ENCODE results near the gene AKT3. TPM values are rescaled to one million over a fixed set of nuclear protein-coding genes. Genes with fewer than 3 reads are reported as not detected.
A peak's percentile ranks its signal among the peaks of the same experiment; 100 is the strongest.

Gene AKT3
- total RNA-seq, 8 experiments from 2014 or later, result 7.7 to 99.3 (median 63.8) TPM

DNA sequence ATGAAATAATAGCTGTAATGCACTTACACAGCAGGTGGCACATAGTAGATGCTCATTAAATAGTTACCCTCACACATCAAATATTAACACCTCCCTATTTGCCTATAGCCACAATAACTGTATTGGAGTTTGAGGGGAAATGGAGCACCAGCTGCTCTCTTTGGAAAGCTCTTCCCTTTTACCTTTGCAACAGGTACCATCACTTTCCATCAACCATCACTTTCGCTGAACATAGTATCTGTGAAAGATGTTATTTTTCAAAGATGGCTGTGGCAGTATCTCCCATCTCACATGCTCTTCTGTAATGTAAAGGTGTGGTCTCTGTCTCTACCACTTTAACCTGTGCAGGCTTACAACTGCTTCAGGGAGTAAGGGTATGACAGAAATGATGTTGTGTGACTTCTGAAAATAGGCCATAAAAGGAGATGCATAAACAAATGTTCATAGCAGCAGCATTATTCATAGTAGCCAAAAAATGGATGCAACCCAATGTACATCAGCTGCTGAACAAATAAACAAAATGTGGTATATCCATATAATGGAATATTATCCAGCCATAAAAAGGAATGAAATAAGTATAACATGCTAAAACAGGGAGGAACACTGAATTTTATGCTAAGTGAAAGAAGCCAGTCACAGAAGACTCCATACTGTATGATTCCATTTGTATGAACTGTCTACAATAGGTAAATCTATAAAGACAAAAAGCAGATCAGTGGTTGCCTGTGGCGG lies 288.3 kb downstream of the AKT3 start:
- in situ Hi-C loops (cut with MboI; ENCODE audit: low pct_unique_long_range_greater_than_20kb in 2 of 9, low sequenced_read_pairs in 9 of 9, unreplicated experiment in 9 of 9), result no loop called here
- WGBS, 10 experiments, result 83 to 100% (median 100%) methylated on average over 1 to 2 of the region's 2 CpGs; no CpG with 5 or more reads in 1 of the 10 experiments
- Histone ChIP-seq H3K4me3 (no peak overlapping the region), H3K4me1 (replicated peaks in 1 of 2) (no peaks in the 10 kb centered on the region), H3K27ac (no peak overlapping the region)
- no peak for ATAC-seq (replicated peaks in 6 of 8)

DNA sequence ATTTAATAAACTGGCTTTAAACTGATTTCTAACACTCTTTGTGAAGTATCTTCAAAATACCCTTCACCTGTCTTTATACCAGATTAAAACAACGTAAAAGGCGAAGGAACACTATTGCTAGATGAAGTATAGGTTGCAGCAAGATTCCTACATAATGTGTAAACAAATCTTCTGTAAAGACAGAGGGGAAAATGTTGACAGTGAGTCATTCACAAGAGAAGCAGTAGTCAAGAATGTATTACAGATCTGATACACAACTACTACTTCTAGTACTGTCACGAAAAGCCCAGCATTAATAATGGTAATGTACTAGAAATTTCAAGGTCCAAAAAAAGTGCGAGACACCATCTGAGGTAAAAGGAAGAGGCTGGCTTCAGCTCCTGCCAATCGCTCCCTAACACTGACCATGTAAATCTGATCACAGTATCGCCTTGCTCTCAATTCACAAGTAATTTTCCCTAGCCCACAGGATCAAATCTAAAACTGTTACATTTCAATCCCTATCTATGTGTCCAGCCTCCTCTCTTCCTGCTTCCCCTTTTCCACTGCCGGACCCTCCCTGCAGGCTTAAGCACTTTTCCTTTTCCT lies 290.4 kb downstream of the AKT3 start:
- WGBS, 10 experiments, result 58 to 100% (median 87%) methylated on average over 2 to 6 of the region's 7 CpGs
- peak in 1 of 8 experiments; percentile 41 for ATAC-seq (replicated peaks in 6 of 8)
- Histone ChIP-seq H3K4me1 (replicated peaks in 1 of 2) (no peaks in the 10 kb centered on the region), H3K27ac (no peak overlapping the region), H3K4me3 (no peak overlapping the region)
- in situ Hi-C loops (cut with MboI; ENCODE audit: low pct_unique_long_range_greater_than_20kb in 2 of 9, low sequenced_read_pairs in 9 of 9, unreplicated experiment in 9 of 9), result no loop called here

DNA sequence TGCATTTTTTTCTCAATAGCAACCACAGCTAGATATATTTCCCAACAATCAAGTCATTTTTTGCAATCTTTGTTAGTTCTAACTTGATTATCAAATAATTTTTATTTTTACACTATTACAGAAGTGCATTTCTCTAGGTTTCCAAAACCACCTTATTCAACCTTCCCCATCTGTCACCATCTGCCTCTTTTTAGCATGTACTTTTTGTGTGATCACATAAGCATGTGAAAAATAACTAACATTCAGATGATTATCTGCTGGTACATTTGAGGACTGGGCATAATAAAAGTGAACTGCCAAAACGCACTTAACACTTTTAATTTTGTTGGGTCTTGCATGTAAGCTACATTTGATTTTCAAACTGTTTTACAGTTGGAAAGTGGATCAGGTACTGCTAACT lies 291.5 kb downstream of the AKT3 start:
- Histone ChIP-seq H3K4me3 (no peak overlapping the region), H3K27ac (no peak overlapping the region), H3K4me1 (replicated peaks in 1 of 2) (no peaks in the 10 kb centered on the region)
- in situ Hi-C loops (cut with MboI; ENCODE audit: low pct_unique_long_range_greater_than_20kb in 2 of 9, low sequenced_read_pairs in 9 of 9, unreplicated experiment in 9 of 9), result no loop called here
- WGBS, 10 experiments, result 62 to 100% (median 80%) methylated on average over 1 of the region's 1 CpG; no CpG with 5 or more reads in 3 of the 10 experiments
- ATAC-seq (replicated peaks in 6 of 8), result no peak

DNA sequence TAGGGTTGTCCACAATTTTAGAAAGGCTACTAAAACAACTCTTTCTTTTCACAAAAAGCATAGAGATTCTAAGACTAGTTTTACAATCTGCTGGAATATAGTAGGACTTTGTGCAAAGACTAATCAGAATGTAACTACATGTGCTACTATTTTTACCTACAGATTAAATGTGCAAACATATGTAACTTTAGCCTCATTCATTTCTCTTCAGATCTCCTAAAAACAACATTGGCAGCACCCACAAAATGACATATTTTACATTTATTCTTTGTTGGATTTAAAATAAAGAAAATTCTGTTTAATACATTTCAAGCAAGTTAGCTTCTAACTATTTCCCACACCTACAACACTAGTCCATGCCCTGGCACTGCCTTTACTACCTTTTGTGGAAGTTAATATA lies 292.2 kb downstream of the AKT3 start:
- Histone ChIP-seq H3K4me3 (no peak overlapping the region), H3K27ac (no peak overlapping the region), H3K4me1 (replicated peaks in 1 of 2) (no peaks in the 10 kb centered on the region)
- no peak for ATAC-seq (replicated peaks in 6 of 8)
- in situ Hi-C loops (cut with MboI; ENCODE audit: low pct_unique_long_range_greater_than_20kb in 2 of 9, low sequenced_read_pairs in 9 of 9, unreplicated experiment in 9 of 9), result no loop called here

DNA sequence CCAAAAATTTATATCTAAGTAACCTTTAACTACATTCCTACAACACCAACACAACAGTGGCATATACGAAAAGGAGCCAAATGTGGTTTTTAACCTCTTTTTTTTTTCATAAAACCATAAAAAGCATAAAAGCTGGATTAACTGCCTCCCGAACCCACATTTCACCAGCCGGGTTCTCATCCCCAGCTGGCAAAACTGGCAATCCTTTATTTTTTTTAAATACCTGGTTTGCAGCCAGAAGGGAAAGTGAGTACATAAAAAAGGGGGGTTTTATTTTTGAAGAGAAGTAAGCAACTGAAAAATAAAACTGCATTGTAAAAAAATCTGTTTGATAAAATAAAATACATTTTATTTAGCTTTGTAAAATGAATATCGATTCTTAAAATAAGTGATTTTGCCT lies 295.4 kb downstream of the AKT3 start:
- Histone ChIP-seq H3K4me1 (replicated peaks in 1 of 2) (no peaks in the 10 kb centered on the region), H3K27ac (no peak overlapping the region), H3K4me3 (no peak overlapping the region)
- WGBS, 10 experiments, result 84 to 100% (median 94%) methylated on average over 2 to 4 of the region's 4 CpGs
- in situ Hi-C loops (cut with MboI; ENCODE audit: low pct_unique_long_range_greater_than_20kb in 2 of 9, low sequenced_read_pairs in 9 of 9, unreplicated experiment in 9 of 9), result no loop called here
- ATAC-seq (replicated peaks in 6 of 8), result no peak

DNA sequence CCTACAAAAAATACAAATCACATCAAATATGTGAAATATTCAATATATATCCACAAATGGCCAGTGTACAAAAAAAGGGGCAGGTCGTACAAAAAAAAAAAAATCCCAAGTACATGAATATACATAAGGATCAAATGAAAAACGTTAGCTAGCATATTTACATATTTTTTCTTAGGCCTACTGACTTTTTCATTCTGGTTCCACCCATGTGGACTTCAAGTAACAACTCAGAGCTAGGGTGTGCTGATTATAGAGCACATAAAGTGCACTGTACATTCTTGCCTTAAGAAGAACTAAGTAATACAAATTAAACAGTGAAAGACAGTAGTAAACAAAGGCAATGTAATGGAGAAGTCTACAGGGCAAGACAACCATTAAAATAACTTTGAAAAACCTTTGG lies 297.0 kb downstream of the AKT3 start:
- ATAC-seq (replicated peaks in 6 of 8), result peak in 3 of 8 experiments; percentile 67 to 92 (median 80)
- no peaks in the 10 kb centered on the region for H3K4me1 ChIP-seq (replicated peaks in 1 of 2)
- H3K4me3 ChIP-seq, result no peak overlapping the region
- 0 to 100% (median 61%) methylated on average over 2 of the region's 2 CpGs for WGBS, 10 experiments
- no peak overlapping the region for H3K27ac ChIP-seq
- in situ Hi-C loops (cut with MboI; ENCODE audit: low pct_unique_long_range_greater_than_20kb in 2 of 9, low sequenced_read_pairs in 9 of 9, unreplicated experiment in 9 of 9), result no loop called here

DNA sequence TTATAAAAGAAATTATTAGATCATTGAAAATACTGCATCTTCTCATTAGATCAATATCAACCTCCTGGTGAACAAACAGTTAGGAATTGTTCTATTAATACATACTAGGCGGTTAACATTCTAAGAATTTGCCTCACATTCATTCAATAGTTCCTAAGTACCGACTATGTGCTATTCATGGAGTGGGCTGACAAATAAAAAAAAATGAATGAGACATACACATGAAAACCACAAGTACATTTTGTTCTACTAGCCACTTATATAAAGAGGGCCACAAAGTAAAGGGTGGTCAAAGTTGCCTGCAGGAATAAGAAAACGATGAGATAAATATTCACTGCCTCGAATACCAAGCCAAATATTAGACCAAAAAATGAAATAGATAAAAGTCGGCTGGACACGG lies 299.8 kb downstream of the AKT3 start:
- H3K4me3 ChIP-seq, result no peak overlapping the region
- H3K4me1 ChIP-seq (replicated peaks in 1 of 2), result no peaks in the 10 kb centered on the region
- WGBS, 10 experiments, result 40 to 99% (median 94%) methylated on average over 2 to 6 of the region's 6 CpGs
- no peak overlapping the region for H3K27ac ChIP-seq
- ATAC-seq (replicated peaks in 6 of 8), result no peak
- in situ Hi-C loops (cut with MboI; ENCODE audit: low pct_unique_long_range_greater_than_20kb in 2 of 9, low sequenced_read_pairs in 9 of 9, unreplicated experiment in 9 of 9), result no loop called here

DNA sequence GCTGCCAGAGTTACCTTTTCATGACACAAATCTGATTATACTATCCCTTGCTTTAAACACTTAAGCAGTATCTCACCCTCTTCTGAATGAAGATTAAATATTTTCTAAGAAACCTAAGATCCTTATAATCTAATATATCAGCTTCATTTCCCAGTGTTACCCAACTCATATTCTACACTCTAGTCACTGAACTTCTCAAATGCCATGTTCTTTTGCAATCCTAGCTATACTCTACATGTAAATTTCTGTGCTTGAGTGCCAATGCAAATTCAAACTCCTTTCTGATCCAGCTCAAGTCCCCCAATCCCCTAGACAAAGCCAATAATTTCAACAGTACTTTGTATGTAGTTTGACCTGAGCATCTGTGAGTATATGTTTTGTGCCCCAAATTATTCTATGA lies 300.3 kb downstream of the AKT3 start:
- H3K4me3 ChIP-seq, result no peak overlapping the region
- H3K27ac ChIP-seq, result no peak overlapping the region
- ATAC-seq (replicated peaks in 6 of 8), result peak in 1 of 8 experiments; percentile 55
- H3K4me1 ChIP-seq (replicated peaks in 1 of 2), result no peaks in the 10 kb centered on the region
- in situ Hi-C loops (cut with MboI; ENCODE audit: low pct_unique_long_range_greater_than_20kb in 2 of 9, low sequenced_read_pairs in 9 of 9, unreplicated experiment in 9 of 9), result no loop called here

DNA sequence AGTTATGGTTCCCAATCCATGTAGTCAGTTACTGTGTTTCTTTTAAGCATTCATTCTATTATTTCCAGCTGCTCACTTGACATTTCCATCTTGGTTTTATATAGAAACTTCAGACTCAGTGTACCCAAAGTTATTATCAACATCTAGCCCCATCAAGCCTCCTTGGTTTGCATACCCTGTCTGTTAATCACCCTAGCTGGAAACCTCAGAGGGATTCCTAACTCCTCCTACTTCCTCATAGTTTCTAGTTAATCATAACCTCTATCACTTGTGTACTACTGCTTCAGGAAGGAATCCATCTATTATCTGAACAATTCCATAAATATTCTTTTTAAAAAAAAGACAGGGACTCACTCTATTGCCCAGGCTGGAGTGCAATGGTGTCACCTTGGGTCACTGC lies 300.9 kb downstream of the AKT3 start:
- no peak for ATAC-seq (replicated peaks in 6 of 8)
- H3K27ac ChIP-seq, result no peak overlapping the region
- in situ Hi-C loops (cut with MboI; ENCODE audit: low pct_unique_long_range_greater_than_20kb in 2 of 9, low sequenced_read_pairs in 9 of 9, unreplicated experiment in 9 of 9), result no loop called here
- H3K4me1 ChIP-seq (replicated peaks in 1 of 2), result no peaks in the 10 kb centered on the region
- H3K4me3 ChIP-seq, result no peak overlapping the region

DNA sequence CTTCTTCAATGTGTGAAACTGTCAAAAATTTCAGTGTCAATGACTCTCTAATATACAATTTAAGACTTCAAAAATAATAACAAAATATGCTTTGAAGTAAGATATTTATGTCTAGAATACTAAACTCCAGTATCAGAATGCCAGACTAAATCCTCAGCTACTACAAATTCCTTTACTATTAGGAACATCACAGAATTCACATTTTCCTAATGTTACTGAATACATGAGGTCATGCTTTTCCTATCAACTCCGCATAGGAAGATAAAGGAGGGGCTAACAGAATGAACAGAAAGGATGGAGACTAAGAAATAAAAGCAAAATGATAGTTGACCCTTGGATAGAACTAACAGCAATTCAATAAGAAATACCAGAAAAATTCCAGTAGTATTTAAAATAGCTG lies 301.5 kb downstream of the AKT3 start:
- in situ Hi-C loops (cut with MboI; ENCODE audit: low pct_unique_long_range_greater_than_20kb in 2 of 9, low sequenced_read_pairs in 9 of 9, unreplicated experiment in 9 of 9), result no loop called here
- no peaks in the 10 kb centered on the region for H3K4me1 ChIP-seq (replicated peaks in 1 of 2)
- H3K4me3 ChIP-seq, result no peak overlapping the region
- WGBS, 10 experiments, result 94 to 100% (median 100%) methylated on average over 1 of the region's 1 CpG; no CpG with 5 or more reads in 2 of the 10 experiments
- H3K27ac ChIP-seq, result no peak overlapping the region
- no peak for ATAC-seq (replicated peaks in 6 of 8)

DNA sequence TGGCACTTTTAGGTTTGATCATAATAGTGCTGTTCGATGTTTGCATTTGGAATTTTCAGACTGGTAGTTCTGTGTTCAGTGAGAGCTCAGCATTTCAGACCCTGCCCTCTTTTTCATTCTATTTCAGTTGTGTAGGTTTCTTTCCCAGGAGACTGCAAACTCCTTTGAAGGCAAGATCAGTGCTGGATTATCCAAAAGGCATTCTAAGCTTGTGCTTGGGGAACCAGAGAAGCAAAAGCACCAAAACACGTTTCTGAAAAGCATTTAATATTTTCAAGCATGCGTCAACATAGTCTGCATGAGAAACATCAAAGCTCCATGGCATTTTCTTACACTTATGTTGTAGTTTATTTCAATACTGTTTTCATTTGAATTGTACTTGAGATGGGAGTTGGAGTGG lies 302.2 kb downstream of the AKT3 start:
- H3K27ac ChIP-seq, result no peak overlapping the region
- in situ Hi-C loops (cut with MboI; ENCODE audit: low pct_unique_long_range_greater_than_20kb in 2 of 9, low sequenced_read_pairs in 9 of 9, unreplicated experiment in 9 of 9), result no loop called here
- H3K4me3 ChIP-seq, result no peak overlapping the region
- H3K4me1 ChIP-seq (replicated peaks in 1 of 2), result no peaks in the 10 kb centered on the region
- WGBS, 10 experiments, result 58 to 100% (median 82%) methylated on average over 1 to 3 of the region's 3 CpGs; no CpG with 5 or more reads in 2 of the 10 experiments
- no peak for ATAC-seq (replicated peaks in 6 of 8)

DNA sequence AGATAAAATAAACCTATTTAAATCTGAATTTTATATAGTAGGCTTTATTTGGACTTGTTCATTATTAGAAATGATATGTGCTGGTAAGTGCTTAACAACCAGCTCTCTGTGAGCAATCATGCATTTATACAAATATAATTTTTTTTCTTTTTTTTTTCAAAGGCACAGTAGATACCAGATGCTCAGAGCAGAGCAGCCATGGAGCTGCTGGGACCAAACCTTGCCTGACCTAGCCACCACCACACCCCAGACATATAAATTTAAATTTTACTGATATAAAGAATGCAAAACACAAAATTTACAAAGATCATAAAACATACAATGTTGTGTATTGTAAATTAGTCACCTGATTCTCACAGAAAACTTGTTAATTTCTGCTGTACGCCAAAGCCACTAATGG lies 303.6 kb downstream of the AKT3 start:
- 0% methylated on average over 1 of the region's 1 CpG; no CpG with 5 or more reads in 8 of the 10 experiments for WGBS, 10 experiments
- peak in 3 of 8 experiments; percentile 41 to 91 (median 53) for ATAC-seq (replicated peaks in 6 of 8)
- Histone ChIP-seq H3K27ac (no peak overlapping the region), H3K4me3 (no peak overlapping the region), H3K4me1 (replicated peaks in 1 of 2) (no peaks in the 10 kb centered on the region)
- in situ Hi-C loops (cut with MboI; ENCODE audit: low pct_unique_long_range_greater_than_20kb in 2 of 9, low sequenced_read_pairs in 9 of 9, unreplicated experiment in 9 of 9), result no loop called here

DNA sequence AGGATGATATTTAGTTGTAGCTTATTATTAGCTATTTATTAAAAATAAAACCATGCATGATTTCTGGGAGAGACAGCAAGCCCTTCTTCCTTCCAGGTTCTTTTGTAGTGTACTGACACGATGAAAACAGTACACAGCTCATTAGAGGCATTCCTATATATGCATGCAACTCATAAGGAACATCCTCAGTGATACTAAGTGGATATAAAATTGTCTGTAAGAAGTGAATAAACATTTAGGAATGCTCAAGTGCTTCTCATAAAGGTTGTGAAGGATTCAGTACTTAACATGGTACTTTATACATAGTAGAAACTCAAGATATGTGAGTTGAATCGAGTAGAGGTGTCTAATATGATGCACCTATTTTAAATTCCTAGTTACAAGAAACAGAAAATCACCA lies 306.5 kb downstream of the AKT3 start:
- in situ Hi-C loops (cut with MboI; ENCODE audit: low pct_unique_long_range_greater_than_20kb in 2 of 9, low sequenced_read_pairs in 9 of 9, unreplicated experiment in 9 of 9), result no loop called here
- 33 to 100% (median 87%) methylated on average over 1 to 2 of the region's 2 CpGs; no CpG with 5 or more reads in 1 of the 10 experiments for WGBS, 10 experiments
- H3K4me1 ChIP-seq (replicated peaks in 1 of 2), result no peaks in the 10 kb centered on the region
- H3K27ac ChIP-seq, result no peak overlapping the region
- H3K4me3 ChIP-seq, result no peak overlapping the region
- no peak for ATAC-seq (replicated peaks in 6 of 8)

DNA sequence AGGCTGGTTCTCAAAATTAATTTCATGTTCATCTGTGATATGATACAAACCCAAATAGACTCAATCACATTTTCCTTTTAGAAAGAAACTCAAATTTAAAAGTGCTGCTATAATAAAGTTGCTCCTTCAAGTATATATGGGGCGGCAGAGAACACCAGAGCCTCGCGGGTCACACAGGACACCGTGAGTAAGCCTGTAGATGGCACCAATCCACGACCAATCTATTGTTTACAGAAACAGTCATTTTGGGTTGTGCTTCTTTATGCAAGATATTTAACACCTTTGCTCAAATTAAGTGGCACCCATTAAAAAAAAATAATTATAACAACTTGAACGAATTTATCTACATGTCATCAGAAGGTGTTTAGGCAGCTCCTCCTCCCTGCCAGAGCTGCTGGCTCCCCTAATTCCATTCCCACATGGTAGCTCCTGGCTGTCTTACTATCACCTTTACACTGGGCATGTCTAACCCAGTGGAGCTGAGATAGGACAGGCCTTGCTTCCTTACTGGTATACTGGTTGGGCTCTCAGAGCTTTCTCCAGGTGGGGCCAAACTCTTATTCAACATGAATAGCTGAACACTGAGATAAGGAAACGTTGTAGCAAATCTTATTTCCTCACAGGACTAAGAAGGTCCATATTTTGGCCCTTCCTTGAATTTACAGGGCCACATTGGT lies 307.2 kb downstream of the AKT3 start:
- in situ Hi-C loops (cut with MboI; ENCODE audit: low pct_unique_long_range_greater_than_20kb in 2 of 9, low sequenced_read_pairs in 9 of 9, unreplicated experiment in 9 of 9), result no loop called here
- WGBS, 10 experiments, result 65 to 95% (median 79%) methylated on average over 4 to 7 of the region's 7 CpGs; no CpG with 5 or more reads in 1 of the 10 experiments
- Histone ChIP-seq H3K27ac (no peak overlapping the region), H3K4me3 (no peak overlapping the region), H3K4me1 (replicated peaks in 1 of 2) (no peaks in the 10 kb centered on the region)
- no peak for ATAC-seq (replicated peaks in 6 of 8)

All from motor neuron (in vitro differentiated cells).